Measurements from ENCODE around the gene SGCD. TPM values are rescaled to one million over a fixed set of nuclear protein-coding genes. Genes with fewer than 3 reads are reported as not detected.

The SGCD gene
- total RNA-seq, 2 donors from 2014 or later = 0.14 TPM; not detected in 1

- Mint-ChIP-seq H3K36me3 (peaks cover 3 to 26% of the 10 kb centered on the region in 2 donors), H3K27ac (no peak overlapping the region), H3K9me3 (peaks cover 0 to 10% of the 10 kb centered on the region in 2 donors)
- no peak for ATAC-seq
- DNase-seq (ENCODE audit: low spot score in 2 of 2) = no peak
Observed at GRCh38 chr5:156758011-156758791, 431.2 kb downstream of the SGCD start.

GRCh38 chr5:156759156-156759555, 432.2 kb downstream of the SGCD start:
- no peak for DNase-seq (ENCODE audit: low spot score in 2 of 2)

GRCh38 chr5:156762771-156763170, 435.8 kb downstream of the SGCD start:
- H3K27ac Mint-ChIP-seq = no peak overlapping the region
- DNase-seq (ENCODE audit: low spot score in 2 of 2) = no peak
- H3K36me3 Mint-ChIP-seq = peaks cover 0 to 10% of the 10 kb centered on the region in 2 donors
- no peaks in the 10 kb centered on the region for H3K9me3 Mint-ChIP-seq
- no peak for ATAC-seq

More at GRCh38 chr5:156759156-156759555, 432.2 kb downstream of the SGCD start:
- peaks cover 0 to 10% of the 10 kb centered on the region in 2 donors for H3K9me3 Mint-ChIP-seq
- peak overlapping the region in 1 of 2 donors; percentile 70 for H3K27ac Mint-ChIP-seq
- ATAC-seq = no peak
- peaks cover 0 to 21% of the 10 kb centered on the region in 2 donors for H3K36me3 Mint-ChIP-seq

- peaks cover 0 to 4% of the 10 kb centered on the region in 2 donors for H3K36me3 Mint-ChIP-seq
- H3K9me3 Mint-ChIP-seq = no peaks in the 10 kb centered on the region
- DNase-seq (ENCODE audit: low spot score in 2 of 2) = no peak
- no peak for ATAC-seq
- H3K27ac Mint-ChIP-seq = no peak overlapping the region
Observed at GRCh38 chr5:156764176-156764971, 437.4 kb downstream of the SGCD start.

GRCh38 chr5:156774273-156774672, 447.3 kb downstream of the SGCD start:
- H3K36me3 Mint-ChIP-seq = peaks cover 0 to 18% of the 10 kb centered on the region in 2 donors
- DNase-seq (ENCODE audit: low spot score in 2 of 2) (no peak), ATAC-seq (no peak)
- H3K27ac Mint-ChIP-seq = no peak overlapping the region
- H3K9me3 Mint-ChIP-seq = peaks cover 0 to 16% of the 10 kb centered on the region in 2 donors

- H3K27ac Mint-ChIP-seq = no peak overlapping the region
- H3K9me3 Mint-ChIP-seq = peaks cover 0 to 16% of the 10 kb centered on the region in 2 donors
- ATAC-seq (no peak), DNase-seq (ENCODE audit: low spot score in 2 of 2) (no peak)
- peaks cover 4 to 18% of the 10 kb centered on the region in 2 donors for H3K36me3 Mint-ChIP-seq
Observed at GRCh38 chr5:156778139-156778706, 451.3 kb downstream of the SGCD start.

GRCh38 chr5:156778752-156779151, 451.8 kb downstream of the SGCD start:
- Mint-ChIP-seq H3K27ac (peak overlapping the region in 1 of 2 donors; percentile 37), H3K9me3 (peaks cover 0 to 16% of the 10 kb centered on the region in 2 donors), H3K36me3 (peaks cover 8 to 21% of the 10 kb centered on the region in 2 donors)
- ATAC-seq (no peak), DNase-seq (ENCODE audit: low spot score in 2 of 2) (no peak)

GRCh38 chr5:156779436-156779835, 452.5 kb downstream of the SGCD start:
- Mint-ChIP-seq H3K36me3 (peaks cover 13 to 28% of the 10 kb centered on the region in 2 donors), H3K27ac (peak overlapping the region in 1 of 2 donors; percentile 56), H3K9me3 (peaks cover 0 to 22% of the 10 kb centered on the region in 2 donors)
- DNase-seq (ENCODE audit: low spot score in 2 of 2) = no peak
- ATAC-seq = no peak

- no peak for DNase-seq (ENCODE audit: low spot score in 2 of 2)
- H3K9me3 Mint-ChIP-seq = peaks cover 12 to 18% of the 10 kb centered on the region in 2 donors
- H3K36me3 Mint-ChIP-seq = peaks cover 24 to 28% of the 10 kb centered on the region in 2 donors
- no peak overlapping the region for H3K27ac Mint-ChIP-seq
- no peak for ATAC-seq
Observed at GRCh38 chr5:156783092-156783491, 456.1 kb downstream of the SGCD start.

- H3K27ac Mint-ChIP-seq = no peak overlapping the region
- H3K9me3 Mint-ChIP-seq = peaks cover 5% of the 10 kb centered on the region in 2 donors
- no peaks in the 10 kb centered on the region for H3K36me3 Mint-ChIP-seq
- DNase-seq (ENCODE audit: low spot score in 2 of 2) (no peak), ATAC-seq (no peak)
Observed at GRCh38 chr5:156794687-156795086, 467.7 kb downstream of the SGCD start.

- Mint-ChIP-seq H3K27ac (no peak overlapping the region), H3K36me3 (peaks cover 0 to under 1% of the 10 kb centered on the region in 2 donors), H3K9me3 (peaks cover 0 to 5% of the 10 kb centered on the region in 2 donors)
- DNase-seq (ENCODE audit: low spot score in 2 of 2) = no peak
- no peak for ATAC-seq
Observed at GRCh38 chr5:156798201-156798600, 471.2 kb downstream of the SGCD start.

- peaks cover 0 to 6% of the 10 kb centered on the region in 2 donors for H3K36me3 Mint-ChIP-seq
- no peak for ATAC-seq
- peaks cover 0 to 5% of the 10 kb centered on the region in 2 donors for H3K9me3 Mint-ChIP-seq
- DNase-seq (ENCODE audit: low spot score in 2 of 2) = no peak
- no peak overlapping the region for H3K27ac Mint-ChIP-seq
Observed at GRCh38 chr5:156799171-156799570, 472.2 kb downstream of the SGCD start.

GRCh38 chr5:156800929-156801328, 474.0 kb downstream of the SGCD start:
- ATAC-seq = no peak

GRCh38 chr5:156802501-156802900, 475.5 kb downstream of the SGCD start:
- no peak overlapping the region for H3K27ac Mint-ChIP-seq
- peaks cover 7 to 26% of the 10 kb centered on the region in 2 donors for H3K36me3 Mint-ChIP-seq

More at GRCh38 chr5:156800929-156801328, 474.0 kb downstream of the SGCD start:
- H3K9me3 Mint-ChIP-seq = peaks cover 0 to 9% of the 10 kb centered on the region in 2 donors
- no peak overlapping the region for H3K27ac Mint-ChIP-seq
- H3K36me3 Mint-ChIP-seq = peaks cover 0 to 18% of the 10 kb centered on the region in 2 donors
- DNase-seq (ENCODE audit: low spot score in 2 of 2) = no peak

GRCh38 chr5:156803404-156803803, 476.4 kb downstream of the SGCD start:
- peaks cover 7 to 26% of the 10 kb centered on the region in 2 donors for H3K36me3 Mint-ChIP-seq
- ATAC-seq (no peak), DNase-seq (ENCODE audit: low spot score in 2 of 2) (no peak)
- H3K9me3 Mint-ChIP-seq = peaks cover 0 to 13% of the 10 kb centered on the region in 2 donors
- no peak overlapping the region for H3K27ac Mint-ChIP-seq

More at GRCh38 chr5:156802501-156802900, 475.5 kb downstream of the SGCD start:
- DNase-seq (ENCODE audit: low spot score in 2 of 2) (no peak), ATAC-seq (no peak)
- peaks cover 0 to 13% of the 10 kb centered on the region in 2 donors for H3K9me3 Mint-ChIP-seq

GRCh38 chr5:156812959-156813358, 486.0 kb downstream of the SGCD start:
- Mint-ChIP-seq H3K27ac (no peak overlapping the region), H3K9me3 (no peaks in the 10 kb centered on the region), H3K36me3 (no peaks in the 10 kb centered on the region)
- no peak for ATAC-seq
- no peak for DNase-seq (ENCODE audit: low spot score in 2 of 2)
